ENCODE measurements around the gene QRICH1.
A peak's percentile ranks its signal among the peaks of the same experiment; 100 is the strongest.

QRICH1 gene

DNA sequence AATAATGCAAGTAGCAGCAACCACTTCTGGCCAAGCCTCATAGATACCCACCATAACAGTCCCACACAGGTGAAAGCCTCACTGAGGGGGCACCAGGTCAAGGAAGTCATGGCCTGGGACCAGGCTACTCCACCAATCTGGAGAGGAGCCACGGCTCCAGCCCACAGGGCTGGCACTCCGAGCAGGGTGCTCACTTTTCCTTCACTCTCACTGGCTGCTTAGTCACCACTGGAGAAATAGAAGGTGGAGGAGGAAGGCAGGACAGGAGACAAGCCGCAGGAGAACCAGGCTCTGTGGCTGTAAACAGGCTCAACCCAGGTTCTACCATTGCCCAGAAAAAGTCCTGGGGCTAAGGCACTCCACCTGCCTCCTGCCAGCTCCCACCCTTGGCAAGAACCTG, 25.6 kb upstream of the QRICH1 start:
- no peak for DNase-seq

DNA sequence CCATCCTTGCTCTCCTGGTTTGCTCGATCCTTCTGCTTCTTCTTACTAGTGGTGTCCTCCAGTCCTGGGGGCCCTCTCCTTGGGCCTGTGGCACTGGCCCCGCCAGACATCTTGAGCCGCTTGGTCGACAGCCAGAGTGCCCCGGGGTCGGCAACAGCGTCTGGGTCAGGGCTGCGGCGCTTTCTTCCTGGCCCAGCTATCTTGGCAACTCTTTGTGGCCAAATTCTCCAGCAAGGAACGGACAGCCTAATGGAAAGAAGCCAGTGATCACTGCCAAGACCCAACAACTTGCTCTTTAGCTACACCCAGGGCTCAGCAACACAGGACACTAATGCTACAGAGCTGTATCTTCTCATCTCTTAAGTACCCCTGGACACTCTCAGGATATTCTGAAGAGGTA, 25.2 kb upstream of the QRICH1 start:
- DNase-seq, result no peak

DNA sequence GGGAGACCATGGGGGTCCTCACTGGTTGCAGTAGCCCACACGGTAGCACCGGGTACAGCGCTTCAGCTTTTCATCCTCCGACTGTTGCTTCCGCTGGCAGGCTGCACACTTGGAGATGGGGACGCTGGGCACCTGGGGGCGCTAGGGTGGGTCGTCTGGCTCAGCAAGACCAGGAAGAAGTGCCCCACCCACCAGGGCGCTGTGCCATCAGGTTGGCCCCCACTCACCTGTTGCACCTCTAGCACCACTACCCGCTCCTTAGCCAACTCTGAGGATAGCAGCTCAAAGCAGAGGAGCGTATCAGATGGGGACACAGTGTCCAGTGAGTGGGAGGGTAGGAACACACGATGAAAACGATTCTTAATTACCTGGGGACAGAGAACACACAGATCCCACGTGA, 18.4 kb upstream of the QRICH1 start:
- no peak for DNase-seq

DNA sequence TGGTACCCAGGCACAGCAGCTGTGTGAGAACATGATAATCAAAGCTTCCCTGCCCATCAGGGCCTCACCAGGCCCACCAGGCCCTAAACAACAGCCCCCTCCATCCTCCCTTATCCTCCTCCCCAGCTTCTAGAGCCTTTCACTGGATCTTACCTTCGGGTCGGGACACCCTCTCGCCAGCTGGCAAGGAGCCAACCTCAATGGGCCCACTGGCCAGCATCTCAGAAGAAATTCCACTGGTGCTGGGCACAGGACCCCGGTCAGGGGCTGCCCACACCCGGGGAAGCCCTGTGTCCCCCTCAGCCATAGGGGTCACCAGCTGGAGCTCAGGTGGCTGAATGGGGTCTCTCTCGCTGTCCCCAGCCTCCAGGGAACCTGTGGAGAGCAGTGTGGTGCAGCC, 17.5 kb upstream of the QRICH1 start:
- DNase-seq, result no peak

DNA sequence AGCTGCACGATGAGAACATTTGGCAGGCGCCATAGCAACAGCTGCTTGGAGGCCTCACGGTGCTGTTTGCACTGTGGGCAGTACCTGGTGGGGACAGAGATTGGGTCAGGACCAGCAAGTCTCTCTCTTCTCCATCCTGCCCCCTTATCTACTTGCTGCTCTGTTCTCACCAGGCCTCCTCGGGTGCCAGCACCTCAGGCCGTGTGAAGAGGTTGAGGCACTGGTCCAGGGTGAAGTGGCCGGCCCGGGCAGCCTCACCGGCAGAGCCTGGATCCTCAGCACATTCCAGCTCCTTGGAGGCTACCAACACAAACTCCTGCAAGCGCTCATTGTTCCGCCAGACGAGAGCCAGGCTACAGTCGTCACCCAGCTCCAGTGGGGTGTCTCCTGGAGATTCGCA, 16.9 kb upstream of the QRICH1 start:
- DNase-seq, result no peak

DNA sequence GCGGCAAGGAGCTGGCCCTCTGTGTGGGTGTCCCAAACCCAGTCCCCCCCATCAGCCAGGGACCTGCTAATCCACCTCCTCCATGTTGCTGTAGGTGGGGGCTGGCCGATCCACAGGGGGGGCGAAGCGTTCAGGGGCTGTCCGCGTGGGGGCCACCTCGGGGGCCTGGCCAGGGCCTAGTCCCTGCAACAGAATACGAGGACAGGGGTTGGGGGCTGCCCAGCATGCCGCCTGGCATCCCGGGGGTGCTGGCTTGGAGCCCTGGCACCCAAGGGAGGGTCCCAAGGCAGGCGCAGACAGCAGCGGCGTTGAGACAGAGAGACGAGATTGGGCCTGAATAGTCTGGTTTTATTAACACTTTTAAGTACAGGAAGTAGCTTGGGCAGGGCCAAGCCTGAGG, 14.5 kb upstream of the QRICH1 start:
- no peak for DNase-seq

- DNase-seq, result peak; percentile 87
Measured at GRCh38 chr3:49104427-49105291, 10.8 kb upstream of the QRICH1 start, which contains the start of gene QARS1. Gene QARS1, minus strand, starts transcription at chr3:49104757. Its CDS starts 24 bp downstream, at chr3:49104733.

GRCh38 chr3:49104052-49104426, 10.2 kb upstream of the QRICH1 start:
- no peak for DNase-seq

DNA sequence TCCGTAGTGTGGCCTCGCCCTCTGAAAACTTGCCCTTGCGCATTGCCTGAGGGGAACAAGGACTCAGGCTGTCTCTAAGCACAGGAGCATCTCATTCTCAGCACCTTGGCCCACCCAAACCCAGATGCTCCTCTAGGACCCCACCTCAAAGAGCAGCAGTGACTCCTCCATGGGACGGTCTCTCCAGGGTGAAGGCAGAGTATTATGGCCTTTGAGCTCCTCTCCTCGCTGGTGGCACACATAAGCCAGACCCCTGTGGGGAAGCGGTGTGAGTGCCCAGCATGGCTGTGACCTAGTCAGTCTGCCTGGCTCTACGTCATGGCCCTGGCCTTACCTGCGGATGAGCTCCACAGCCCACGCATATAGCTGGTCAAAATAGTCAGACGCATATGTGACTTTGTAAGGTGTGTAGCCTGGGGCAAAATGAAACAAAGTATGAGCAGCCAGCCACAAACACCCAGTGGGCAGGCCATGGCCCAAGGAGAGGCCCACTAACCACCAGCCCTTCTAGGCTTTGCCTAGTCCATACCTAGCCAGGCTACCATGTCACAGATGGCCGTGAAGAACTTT, 6.3 kb upstream of the QRICH1 start:
- no peak for DNase-seq

GRCh38 chr3:49098910-49099630, 5.2 kb upstream of the QRICH1 start:
- no peak for DNase-seq

- no peak for DNase-seq
Measured at GRCh38 chr3:49098429-49098828, 4.6 kb upstream of the QRICH1 start.

GRCh38 chr3:49092938-49093852, 676 bp downstream of the QRICH1 start:
- peak; percentile 75 for DNase-seq

DNA sequence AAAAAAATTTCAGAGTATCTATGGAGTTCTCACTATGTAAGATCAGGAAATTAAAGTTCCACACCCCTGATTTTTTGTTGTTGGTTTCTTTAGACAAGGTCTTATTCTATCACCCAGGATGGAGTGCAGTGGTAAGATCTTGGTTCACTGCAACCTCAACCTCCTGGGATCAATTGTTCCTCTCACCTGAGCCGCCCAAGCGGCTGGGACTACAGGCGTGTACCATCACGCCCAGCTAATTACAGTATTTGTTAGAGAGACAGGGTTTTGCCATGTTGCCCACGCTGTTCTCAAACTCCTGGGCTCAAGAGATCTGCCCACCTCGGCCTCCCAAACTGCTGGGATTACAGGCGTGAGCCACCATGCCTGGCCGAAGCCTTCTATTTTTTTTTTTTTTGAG, 12.4 kb downstream of the QRICH1 start:
- no peak for DNase-seq

DNA sequence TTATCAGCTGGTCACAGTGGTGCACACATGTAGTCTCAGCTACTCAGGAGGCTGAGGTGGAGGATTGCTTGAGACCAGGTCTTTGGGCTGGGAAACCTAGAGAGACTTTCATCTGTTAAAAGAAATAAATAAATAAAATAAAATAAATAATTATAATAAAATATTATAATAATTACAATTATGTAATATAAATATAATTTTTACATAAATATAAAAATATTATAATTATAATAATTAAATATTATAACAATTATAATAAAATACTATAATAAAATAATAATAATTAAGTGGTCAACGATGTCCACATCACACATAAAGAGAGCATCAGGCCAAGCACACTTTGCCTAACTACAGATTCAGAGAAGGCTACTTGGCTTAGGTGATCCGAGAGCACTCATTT, 14.6 kb downstream of the QRICH1 start:
- no peak for DNase-seq

- DNase-seq, result no peak
Measured at GRCh38 chr3:49076646-49077045, 17.2 kb downstream of the QRICH1 start.

DNA sequence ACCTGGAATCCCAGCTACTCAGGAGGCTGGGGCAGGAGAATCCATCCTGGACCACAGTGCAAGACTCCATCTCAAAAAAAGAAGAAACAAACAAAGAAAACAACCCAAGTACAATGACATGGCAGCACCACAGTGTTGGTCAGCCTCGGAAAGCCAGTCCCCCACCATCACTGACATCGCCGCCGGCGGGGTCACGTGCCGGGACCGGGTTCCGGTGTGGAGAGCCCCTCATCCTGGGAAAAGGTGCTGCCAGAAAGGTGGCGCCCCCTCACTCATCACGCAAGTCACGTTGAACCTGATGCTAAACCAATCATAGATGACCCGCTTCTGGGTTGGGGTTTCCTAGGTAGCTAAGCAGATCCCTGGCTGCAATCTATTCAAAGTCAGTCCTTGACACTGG, 17.8 kb downstream of the QRICH1 start:
- DNase-seq, result no peak

- DNase-seq, result no peak
Measured at GRCh38 chr3:49058011-49058410, 35.9 kb downstream of the QRICH1 start.

- DNase-seq, result no peak
Measured at GRCh38 chr3:49057268-49057667, 36.6 kb downstream of the QRICH1 start.

DNA sequence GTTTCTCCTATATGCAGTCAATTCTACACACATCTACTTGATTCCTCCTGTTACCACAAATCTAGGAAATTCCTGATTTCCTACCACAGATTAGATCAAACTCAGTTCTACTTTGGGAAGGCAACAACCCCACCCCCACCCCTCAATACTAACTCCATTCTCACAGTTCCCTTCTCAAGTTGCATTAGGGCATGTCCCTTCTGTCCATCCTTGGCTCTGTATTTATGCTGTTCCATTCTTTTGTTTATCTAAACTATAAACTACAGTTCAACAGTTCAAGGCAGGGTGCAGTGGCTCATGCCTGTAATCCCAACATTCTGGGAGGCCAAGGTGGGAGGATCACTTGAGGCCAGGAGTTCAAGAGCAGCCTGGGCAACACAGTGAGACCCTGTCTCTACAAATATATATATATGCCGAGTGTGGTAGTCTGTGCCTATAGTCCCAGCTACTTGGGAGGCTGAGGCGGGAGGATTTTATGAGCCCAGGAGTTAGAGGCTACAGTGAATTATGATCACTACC, 39.5 kb downstream of the QRICH1 start:
- no peak for DNase-seq

DNA sequence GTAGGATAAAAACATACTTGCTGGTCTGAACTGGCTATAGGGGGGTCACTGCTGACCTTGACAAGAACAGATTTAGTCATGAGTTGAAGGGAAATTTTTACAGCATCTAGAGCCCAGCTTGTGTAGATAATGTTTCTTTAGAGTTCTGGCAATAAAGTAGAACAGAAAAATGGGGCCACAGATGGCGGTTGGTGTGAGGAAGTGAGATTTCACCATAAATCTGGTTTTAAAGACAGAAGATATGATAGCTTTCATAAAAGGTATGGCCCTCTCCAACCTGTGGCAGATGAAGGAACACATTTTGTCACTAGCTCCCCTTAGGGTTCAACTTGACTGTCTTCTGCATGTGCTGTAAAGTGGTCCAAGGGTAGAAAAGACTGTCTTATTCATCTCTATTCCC, 40.3 kb downstream of the QRICH1 start:
- DNase-seq, result no peak

DNA sequence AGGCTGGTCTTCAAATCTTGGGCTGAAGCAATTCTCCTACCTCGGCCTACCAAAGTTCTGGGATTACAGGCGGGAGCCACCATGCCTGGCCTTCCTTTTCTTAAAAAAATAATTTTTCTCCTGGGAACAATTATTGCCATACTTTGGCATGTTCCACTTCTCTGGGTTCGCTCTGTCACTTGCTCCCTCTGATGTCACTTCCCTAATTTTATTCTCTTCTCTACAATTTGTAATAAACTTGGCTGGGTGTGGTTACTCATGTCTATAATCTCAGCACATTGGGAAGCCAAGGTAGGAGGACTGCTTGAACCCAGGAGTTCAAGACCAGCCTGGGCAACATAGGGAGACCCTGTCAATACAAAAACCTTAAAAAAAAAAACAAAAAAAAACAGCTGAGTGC, 58.6 kb downstream of the QRICH1 start:
- DNase-seq, result no peak

GRCh38 chr3:49034650-49035049, 59.2 kb downstream of the QRICH1 start:
- no peak for DNase-seq
